RPMI8226 (cell line): ENCODE results near the gene PLEKHA5.
"Not testable (repeated sequence)": the region's sequence is repeated elsewhere in the genome, so short reads cannot be mapped to it uniquely, and the experiment has no call there.

ENCODE experiments used
- DNase-seq: peaks from one replicate; pipeline ENCODE4 v3.0.0-alpha.2; 2015

PLEKHA5 gene

GRCh38 chr12:19412844-19413243, 283.3 kb downstream of the PLEKHA5 start:
- no peak for DNase-seq

- DNase-seq: not testable (repeated sequence)
Observed at GRCh38 chr12:19413582-19413981, 284.0 kb downstream of the PLEKHA5 start.

- no peak for DNase-seq
Observed at GRCh38 chr12:19415563-19415962, 286.0 kb downstream of the PLEKHA5 start.

- no peak for DNase-seq
Observed at GRCh38 chr12:19419086-19419485, 289.6 kb downstream of the PLEKHA5 start.

DNA sequence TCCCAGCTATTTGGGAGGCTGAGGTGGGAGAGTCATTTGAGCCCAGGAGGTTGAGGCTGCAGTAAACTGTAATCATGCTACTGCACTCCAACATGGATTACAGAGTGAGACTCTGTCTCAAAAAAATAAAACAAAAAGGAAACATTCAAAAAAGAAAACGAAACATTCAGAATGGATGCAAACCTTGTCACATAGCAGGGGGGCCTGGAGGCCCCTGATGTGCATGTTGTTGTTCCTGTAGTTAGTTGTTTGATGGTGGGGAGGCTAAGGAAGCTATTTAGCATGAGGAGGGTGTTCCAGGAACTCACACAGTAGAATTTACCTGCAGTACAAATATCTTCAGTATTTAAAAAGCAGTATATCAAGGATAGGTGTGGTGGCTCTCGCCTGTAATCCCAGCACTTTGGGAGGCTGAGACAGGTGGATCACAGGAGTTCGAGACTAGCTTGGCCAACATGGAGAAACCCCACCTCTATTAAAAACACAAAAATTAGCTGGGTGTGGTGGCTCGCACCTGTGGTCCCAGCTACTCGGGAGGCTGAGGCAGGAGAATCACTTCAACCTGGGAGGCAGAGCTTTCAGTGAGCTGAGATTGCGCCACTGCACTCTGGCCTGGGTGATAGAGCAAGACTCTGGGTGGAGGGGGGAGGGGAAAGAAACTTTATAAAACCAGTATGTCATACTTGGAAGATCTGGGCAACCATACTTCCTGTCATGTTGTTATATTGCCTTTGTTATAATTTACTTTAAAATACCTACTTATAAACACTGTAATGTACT, 292.2 kb downstream of the PLEKHA5 start:
- no peak for DNase-seq

GRCh38 chr12:19423166-19423930, 293.8 kb downstream of the PLEKHA5 start:
- DNase-seq: no peak
